GM21528 (cell line): ENCODE results near the gene CDK17.
"Not testable (repeated sequence)": the region's sequence is repeated elsewhere in the genome, so short reads cannot be mapped to it uniquely, and the experiment has no call there.

ENCODE experiments used
- ATAC-seq: cut with Tn5 transposase; IDR thresholded peaks from one replicate; pipeline ENCODE4 v1.9.1; 2021; ENCODE audit warnings: mild to moderate bottlenecking, moderate library complexity; ENCODE audit not compliant: unreplicated experiment, low FRiP score

The CDK17 gene

GRCh38 chr12:96326628-96327227 lies 73.5 kb downstream of the CDK17 start:
- no peak for ATAC-seq

GRCh38 chr12:96323906-96324305 lies 76.3 kb downstream of the CDK17 start:
- no peak for ATAC-seq

- no peak for ATAC-seq
Observed at GRCh38 chr12:96322720-96323119, 77.5 kb downstream of the CDK17 start.

- no peak for ATAC-seq
Observed at GRCh38 chr12:96321941-96322340, 78.3 kb downstream of the CDK17 start.

- not testable (repeated sequence) for ATAC-seq
Observed at GRCh38 chr12:96317801-96318200, 82.4 kb downstream of the CDK17 start.

GRCh38 chr12:96315741-96316481 lies 84.3 kb downstream of the CDK17 start:
- not testable (repeated sequence) for ATAC-seq

GRCh38 chr12:96314723-96315122 lies 85.5 kb downstream of the CDK17 start:
- no peak for ATAC-seq

GRCh38 chr12:96313606-96314005 lies 86.6 kb downstream of the CDK17 start:
- no peak for ATAC-seq

GRCh38 chr12:96311191-96311590 lies 89.0 kb downstream of the CDK17 start:
- no peak for ATAC-seq

- ATAC-seq, result no peak
Observed at GRCh38 chr12:96310067-96310466, 90.2 kb downstream of the CDK17 start.

- no peak for ATAC-seq
Observed at GRCh38 chr12:96308881-96309280, 91.4 kb downstream of the CDK17 start.

GRCh38 chr12:96305665-96306064 lies 94.6 kb downstream of the CDK17 start:
- no peak for ATAC-seq

GRCh38 chr12:96303653-96304052 lies 96.6 kb downstream of the CDK17 start:
- ATAC-seq, result no peak

- no peak for ATAC-seq
Observed at GRCh38 chr12:96302687-96303310, 97.4 kb downstream of the CDK17 start.

GRCh38 chr12:96301732-96302131 lies 98.5 kb downstream of the CDK17 start:
- no peak for ATAC-seq

- ATAC-seq, result no peak
Observed at GRCh38 chr12:96300064-96300463, 100.2 kb downstream of the CDK17 start.

- no peak for ATAC-seq
Observed at GRCh38 chr12:96297504-96297903, 102.7 kb downstream of the CDK17 start.

- no peak for ATAC-seq
Observed at GRCh38 chr12:96295532-96296160, 104.6 kb downstream of the CDK17 start.

- no peak for ATAC-seq
Observed at GRCh38 chr12:96294831-96295230, 105.4 kb downstream of the CDK17 start.

GRCh38 chr12:96293093-96293492 lies 107.1 kb downstream of the CDK17 start:
- no peak for ATAC-seq

GRCh38 chr12:96289067-96289466 lies 111.2 kb downstream of the CDK17 start:
- no peak for ATAC-seq
